ENCODE data around the gene TTC14. TPM values are rescaled to one million over a fixed set of nuclear protein-coding genes. Genes with fewer than 3 reads are reported as not detected.

TTC14 gene, protein sequence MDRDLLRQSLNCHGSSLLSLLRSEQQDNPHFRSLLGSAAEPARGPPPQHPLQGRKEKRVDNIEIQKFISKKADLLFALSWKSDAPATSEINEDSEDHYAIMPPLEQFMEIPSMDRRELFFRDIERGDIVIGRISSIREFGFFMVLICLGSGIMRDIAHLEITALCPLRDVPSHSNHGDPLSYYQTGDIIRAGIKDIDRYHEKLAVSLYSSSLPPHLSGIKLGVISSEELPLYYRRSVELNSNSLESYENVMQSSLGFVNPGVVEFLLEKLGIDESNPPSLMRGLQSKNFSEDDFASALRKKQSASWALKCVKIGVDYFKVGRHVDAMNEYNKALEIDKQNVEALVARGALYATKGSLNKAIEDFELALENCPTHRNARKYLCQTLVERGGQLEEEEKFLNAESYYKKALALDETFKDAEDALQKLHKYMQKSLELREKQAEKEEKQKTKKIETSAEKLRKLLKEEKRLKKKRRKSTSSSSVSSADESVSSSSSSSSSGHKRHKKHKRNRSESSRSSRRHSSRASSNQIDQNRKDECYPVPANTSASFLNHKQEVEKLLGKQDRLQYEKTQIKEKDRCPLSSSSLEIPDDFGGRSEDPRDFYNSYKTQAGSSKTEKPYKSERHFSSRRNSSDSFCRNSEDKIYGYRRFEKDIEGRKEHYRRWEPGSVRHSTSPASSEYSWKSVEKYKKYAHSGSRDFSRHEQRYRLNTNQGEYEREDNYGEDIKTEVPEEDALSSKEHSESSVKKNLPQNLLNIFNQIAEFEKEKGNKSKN
- total RNA-seq (2014; rRNA removed; shearing (Covaris generic)) = 11.0 and 13.2 TPM in 2 replicates

DNA sequence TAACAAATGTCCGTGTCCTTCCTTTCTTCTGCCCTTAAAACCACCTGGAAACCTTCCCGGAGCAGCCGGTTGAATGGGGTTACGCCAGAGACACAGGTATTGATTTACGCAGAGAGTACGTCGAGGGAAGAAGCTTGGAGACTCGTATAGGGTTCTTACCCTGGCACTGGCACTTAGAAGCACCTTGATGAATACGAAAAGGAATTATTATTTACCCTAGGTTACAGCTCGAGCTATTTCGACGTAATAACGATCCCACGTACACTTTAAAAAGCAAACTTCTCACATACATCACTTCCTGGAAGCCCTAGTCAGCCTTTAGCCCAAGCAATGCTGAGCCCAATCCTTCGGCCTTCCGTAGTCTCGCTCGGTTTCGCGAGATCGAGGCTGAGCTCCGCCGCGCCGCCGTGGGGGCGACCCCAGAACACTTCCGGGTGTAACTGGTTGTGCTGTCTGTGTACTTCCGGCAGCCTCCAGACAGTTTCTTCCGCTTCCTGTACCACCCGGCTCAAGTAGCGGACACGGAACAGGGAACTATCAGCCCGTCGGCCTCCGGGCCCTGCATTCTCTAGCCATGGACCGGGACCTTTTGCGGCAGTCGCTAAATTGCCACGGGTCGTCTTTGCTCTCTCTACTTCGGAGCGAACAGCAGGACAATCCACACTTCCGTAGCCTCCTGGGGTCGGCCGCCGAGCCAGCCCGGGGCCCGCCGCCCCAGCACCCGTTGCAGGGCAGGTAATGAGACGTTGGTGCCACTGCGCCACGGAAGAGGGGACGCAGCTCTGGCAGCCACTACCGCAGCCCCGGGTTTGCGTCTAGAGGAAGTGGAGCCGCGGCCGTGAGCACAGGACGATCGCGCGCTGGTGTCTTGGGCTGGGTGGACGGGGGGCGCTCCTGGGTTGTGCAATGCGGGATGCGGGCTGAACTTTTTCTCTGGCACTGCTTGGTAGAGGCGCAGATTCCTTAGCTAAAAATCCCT lies at the start of gene TTC14:
Gene TTC14 (plus strand): TSS at position 476 of the 979 bp plus-strand sequence. CDS start 99 bp downstream, at position 575.

Small RNAs within 50 kb of the gene (small RNA-seq; reads per million reads assigned to genes)
- gene AC068298.1 (not detected), gene RNU6-486P (not detected)

Other genes with a start within 250 kb of the TTC14 start
- gene CCDC39, start 77.3 kb downstream of the TTC14 start, total RNA-seq (2014; rRNA removed; shearing (Covaris generic)) = not detected in 2 replicates